ENCODE results near the gene SNX22. TPM values are rescaled to one million over a fixed set of nuclear protein-coding genes. Genes with fewer than 3 reads are reported as not detected.

SNX22 gene
- total and polyA plus RNA-seq, 2 of the 8 experiments (the other 6 are each of a cell fraction or from before 2014, with no cell fraction given): 4.9 TPM

- TF ChIP-seq CHD7 (IDR thresholded peaks at IDR 0.05; ENCODE audit: insufficient replicate concordance, low read length) (no peak), MAFK (IDR thresholded peaks at IDR 0.05; ENCODE audit: low read depth, low read length) (no peak), YY1 (IDR thresholded peaks at IDR 0.05; ENCODE audit: low read depth, low read length) (no peak), NRF1 (IDR thresholded peaks at IDR 0.05; ENCODE audit: low read depth, low read length) (no peak), RFX5 (IDR thresholded peaks at IDR 0.05; ENCODE audit: borderline replicate concordance, low read depth, low read length) (no peak), ASH2L (IDR thresholded peaks at IDR 0.05; ENCODE audit: low read length) (no peak), TEAD4 (IDR thresholded peaks at IDR 0.05; ENCODE audit: low read depth, low read length) (no peak), EZH2 (IDR thresholded peaks at IDR 0.05; ENCODE audit: low read depth, low read length, severe bottlenecking) (no peak), FOSL1 (IDR thresholded peaks at IDR 0.05; ENCODE audit: insufficient read depth, low read depth, low read length) (no peak), HDAC2 (IDR thresholded peaks at IDR 0.05; ENCODE audit: borderline replicate concordance in 1 of 2, low read depth in 2 of 2, low read length in 2 of 2) (no peak), SIN3A (conservative IDR thresholded peaks at IDR 0.05 in 1 of 2, IDR thresholded peaks at IDR 0.05 in 1 of 2; ENCODE audit: low read depth in 1 of 2, low read length in 2 of 2) (no peak)
These were observed 44.2 kb upstream of the SNX22 start (continued) for GRCh38 chr15:64107337-64107736.
